ENCODE results near the gene CYP27C1. TPM values are rescaled to one million over a fixed set of nuclear protein-coding genes. Genes with fewer than 3 reads are reported as not detected.
"Not testable (repeated sequence)": the region's sequence is repeated elsewhere in the genome, so short reads cannot be mapped to it uniquely, and the experiment has no call there.

The CYP27C1 gene
- total RNA-seq, 4 donors from 2014 or later = 0.40 TPM; not detected in 3

DNA sequence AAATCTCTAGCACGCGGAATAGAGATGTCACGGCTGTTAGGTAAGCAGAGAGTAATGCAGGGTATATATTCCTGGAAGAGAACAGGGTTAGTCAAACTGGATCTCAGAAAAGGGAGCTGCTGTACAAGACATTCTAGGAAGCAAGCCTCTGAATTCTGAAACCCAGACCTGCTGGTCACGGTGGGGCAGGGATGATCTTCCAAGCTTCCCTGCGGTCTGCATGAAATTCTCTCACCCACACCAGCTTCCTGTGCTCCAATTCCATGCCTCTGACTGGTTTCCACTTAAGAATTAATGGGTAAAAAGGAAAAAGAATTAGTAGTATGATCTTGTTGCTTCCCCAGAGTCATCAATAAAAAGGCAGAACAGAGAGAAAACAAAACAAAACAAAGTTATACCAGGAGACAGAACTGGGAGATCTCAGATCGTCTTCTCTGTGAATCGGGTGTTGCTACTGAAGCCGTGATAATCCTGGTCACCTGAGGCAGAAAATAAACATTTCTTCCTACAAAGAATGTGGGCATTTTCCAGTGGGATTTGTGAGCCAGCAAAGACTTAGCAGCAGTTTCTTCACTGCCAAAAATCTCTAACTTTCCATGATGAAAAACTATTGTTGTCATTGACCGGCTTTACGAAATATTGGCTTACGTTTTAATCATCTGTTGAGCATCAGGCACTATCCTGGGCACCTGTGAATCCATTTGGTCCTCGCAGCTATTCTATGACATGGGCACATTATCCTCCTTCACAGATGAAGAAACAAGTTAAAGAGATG, 5.3 kb upstream of the CYP27C1 start:
- no peak for DNase-seq
- intact Hi-C loops (cut with DNase I) = no loop called here
- Histone ChIP-seq H3K27ac (no peak overlapping the region), H3K27me3 (no peaks in the 10 kb centered on the region), H3K4me1 (peaks cover 4 to 13% of the 10 kb centered on the region in 2 donors), H3K9me3 (no peaks in the 10 kb centered on the region), H3K36me3 (no peaks in the 10 kb centered on the region), H3K4me3 (replicated peaks in 1 of 3) (no peak overlapping the region)
- 65 to 80% methylated on average over 12 of the region's 12 CpGs for WGBS, 2 donors
- TF ChIP-seq POLR2A (IDR thresholded peaks at IDR 0.05) = no peak
- TF ChIP-seq, protein P1, sequence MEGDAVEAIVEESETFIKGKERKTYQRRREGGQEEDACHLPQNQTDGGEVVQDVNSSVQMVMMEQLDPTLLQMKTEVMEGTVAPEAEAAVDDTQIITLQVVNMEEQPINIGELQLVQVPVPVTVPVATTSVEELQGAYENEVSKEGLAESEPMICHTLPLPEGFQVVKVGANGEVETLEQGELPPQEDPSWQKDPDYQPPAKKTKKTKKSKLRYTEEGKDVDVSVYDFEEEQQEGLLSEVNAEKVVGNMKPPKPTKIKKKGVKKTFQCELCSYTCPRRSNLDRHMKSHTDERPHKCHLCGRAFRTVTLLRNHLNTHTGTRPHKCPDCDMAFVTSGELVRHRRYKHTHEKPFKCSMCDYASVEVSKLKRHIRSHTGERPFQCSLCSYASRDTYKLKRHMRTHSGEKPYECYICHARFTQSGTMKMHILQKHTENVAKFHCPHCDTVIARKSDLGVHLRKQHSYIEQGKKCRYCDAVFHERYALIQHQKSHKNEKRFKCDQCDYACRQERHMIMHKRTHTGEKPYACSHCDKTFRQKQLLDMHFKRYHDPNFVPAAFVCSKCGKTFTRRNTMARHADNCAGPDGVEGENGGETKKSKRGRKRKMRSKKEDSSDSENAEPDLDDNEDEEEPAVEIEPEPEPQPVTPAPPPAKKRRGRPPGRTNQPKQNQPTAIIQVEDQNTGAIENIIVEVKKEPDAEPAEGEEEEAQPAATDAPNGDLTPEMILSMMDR (IDR thresholded peaks at IDR 0.05) = no peak

DNA sequence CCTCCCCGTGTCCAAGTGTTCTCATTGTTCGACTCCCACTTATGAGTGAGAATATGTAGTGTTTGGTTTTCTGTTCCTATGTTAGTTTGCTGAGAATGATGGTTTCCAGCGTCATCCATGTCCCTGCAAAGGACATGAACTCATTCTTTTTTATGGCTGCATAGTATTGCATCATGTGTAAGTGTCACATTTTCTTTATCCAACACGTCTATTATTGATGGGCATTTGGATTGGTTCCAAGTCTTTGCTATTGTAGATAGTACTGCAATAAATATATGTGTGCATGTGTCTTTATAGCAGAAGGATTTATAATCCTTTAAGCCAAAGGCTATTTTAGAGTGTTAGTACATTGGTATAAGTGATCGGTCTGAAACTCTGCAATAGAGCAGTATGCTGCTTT, 4.0 kb upstream of the CYP27C1 start:
- peaks cover 11 to 23% of the 10 kb centered on the region in 2 donors for H3K4me1 ChIP-seq
- intact Hi-C loops (cut with DNase I); H3K9me3 ChIP-seq; DNase-seq; H3K36me3 ChIP-seq; H3K27ac ChIP-seq; H3K27me3 ChIP-seq; H3K4me3 ChIP-seq (replicated peaks in 1 of 3): not testable (repeated sequence)
- 73 to 80% methylated on average over 5 of the region's 5 CpGs for WGBS, 2 donors

DNA sequence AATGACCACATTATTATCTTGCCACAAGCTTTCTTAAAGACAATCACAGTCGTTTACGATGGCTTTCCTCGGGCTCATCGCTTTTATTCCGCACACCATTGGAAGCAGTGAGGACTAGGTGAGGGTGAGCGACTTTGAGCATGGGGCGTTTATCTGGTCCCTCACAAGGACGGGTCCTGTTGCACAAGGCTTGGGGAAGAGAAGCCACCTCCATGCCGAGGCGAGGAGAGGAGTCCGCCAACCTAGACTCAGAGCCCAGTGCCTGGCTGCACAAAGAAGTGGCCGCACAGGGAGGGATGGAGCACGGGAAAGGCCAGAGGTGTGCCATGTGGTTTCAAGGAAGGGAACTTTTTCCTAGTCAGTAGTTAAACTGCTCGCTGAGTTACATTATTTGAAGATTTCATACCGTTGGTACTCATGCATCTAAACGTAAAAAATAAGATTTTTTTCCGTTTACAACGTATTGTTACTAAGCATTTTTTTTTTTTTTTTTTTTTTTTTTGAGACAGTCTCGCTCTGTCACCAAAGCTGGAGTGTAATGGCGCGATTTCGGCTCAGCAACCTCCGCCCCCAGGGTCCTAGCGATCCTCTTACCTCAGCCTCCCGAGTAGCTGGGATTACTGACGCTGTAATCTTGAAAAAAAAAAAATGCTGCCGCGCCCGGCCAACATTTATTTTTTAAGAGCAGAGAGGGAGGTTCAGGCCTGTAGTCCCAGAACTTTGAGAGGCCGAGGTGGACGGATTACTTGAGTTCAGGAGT, 849 bp upstream of the CYP27C1 start:
- Histone ChIP-seq H3K27ac (no peak overlapping the region), H3K27me3 (peaks cover 7% of the 10 kb centered on the region), H3K4me3 (replicated peaks in 1 of 3) (no peak overlapping the region), H3K36me3 (no peaks in the 10 kb centered on the region), H3K9me3 (no peaks in the 10 kb centered on the region), H3K4me1 (peaks cover 16 to 23% of the 10 kb centered on the region in 2 donors)
- WGBS, 2 donors = 27 to 33% methylated on average over 31 of the region's 31 CpGs
- TF ChIP-seq, protein P1 (IDR thresholded peaks at IDR 0.05) = no peak
- no peak for TF ChIP-seq POLR2A (IDR thresholded peaks at IDR 0.05)
- peak; percentile 62 to 71 for DNase-seq
- intact Hi-C loops (cut with DNase I) = no loop called here

DNA sequence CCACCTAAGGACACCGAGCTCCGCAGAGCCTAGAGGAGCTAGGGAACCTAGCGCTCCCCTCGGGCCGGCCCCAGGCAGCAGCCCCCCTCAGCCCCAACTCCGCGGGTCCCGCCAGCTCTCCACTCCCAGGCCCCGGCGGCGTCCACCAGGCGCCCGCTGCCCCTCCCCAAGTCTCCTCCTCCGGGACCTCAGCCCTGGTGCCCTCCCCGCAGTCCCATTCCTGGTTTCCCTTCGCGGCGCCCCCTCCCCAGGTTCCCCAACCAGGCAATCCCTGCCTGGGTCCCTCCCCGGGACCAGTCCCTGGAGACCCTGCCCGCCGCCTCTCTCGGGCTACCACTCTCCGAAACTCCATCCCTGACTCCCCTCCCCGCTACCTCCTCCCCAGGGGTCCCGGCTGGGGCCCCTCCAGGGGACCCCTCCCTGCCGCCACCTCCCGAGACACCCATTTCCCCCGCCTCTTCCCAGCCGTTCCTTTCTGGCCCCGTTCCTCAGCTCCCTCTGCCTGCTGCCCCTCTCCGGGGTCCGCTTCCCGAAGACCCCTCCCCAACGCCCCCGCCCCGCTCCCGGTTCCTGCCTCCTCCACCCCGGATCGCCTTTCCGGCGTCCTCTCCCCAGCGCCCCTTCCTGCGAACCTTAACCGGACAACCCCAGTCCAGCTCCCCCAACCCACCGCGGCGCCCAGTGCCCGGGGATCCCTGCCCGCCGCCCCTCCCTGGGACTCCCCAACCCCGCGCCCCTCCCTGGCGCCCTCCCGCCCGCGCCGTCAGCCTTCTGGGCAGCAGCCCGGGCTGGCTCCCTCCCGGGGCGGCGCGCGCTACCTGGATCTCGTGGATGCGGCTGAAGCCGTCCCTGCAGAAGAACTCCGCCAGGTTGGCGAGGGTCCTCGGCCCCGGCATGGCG, 678 bp downstream of the CYP27C1 start:
- TF ChIP-seq POLR2A (IDR thresholded peaks at IDR 0.05) = no peak
- TF ChIP-seq, protein P1 (IDR thresholded peaks at IDR 0.05) = no peak
- DNase-seq = peak; percentile 5 to 6
- H3K27me3 ChIP-seq = peaks cover 7% of the 10 kb centered on the region
- intact Hi-C loops (cut with DNase I) = no loop called here
- H3K9me3 ChIP-seq = no peaks in the 10 kb centered on the region
- no peak overlapping the region for H3K27ac ChIP-seq
- 1 to 3% methylated on average over 34 to 40 of the region's 71 CpGs for WGBS, 2 donors
- H3K4me3 ChIP-seq (replicated peaks in 1 of 3) = peak overlapping the region in 2 of 3 donors; percentile 10 to 38
- no peaks in the 10 kb centered on the region for H3K36me3 ChIP-seq
- peaks cover 16 to 23% of the 10 kb centered on the region in 2 donors for H3K4me1 ChIP-seq

DNA sequence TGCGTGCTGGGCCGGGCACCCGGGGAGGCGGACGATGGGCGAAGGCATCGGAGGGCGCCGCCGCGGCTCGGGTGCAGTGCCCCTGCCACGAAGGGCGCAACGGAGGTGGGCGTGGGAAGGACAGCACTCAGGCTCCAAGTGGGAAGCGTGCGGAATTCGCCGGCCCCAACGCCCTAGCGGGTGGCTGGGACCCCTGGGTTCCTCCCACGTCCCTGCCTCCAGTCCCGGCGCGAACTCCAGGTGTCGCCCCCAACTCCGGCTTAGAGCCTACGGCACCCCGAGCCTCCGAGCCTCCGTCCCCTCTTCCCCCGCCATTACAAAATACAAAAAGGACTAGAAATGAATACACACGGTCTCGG, 1.3 kb downstream of the CYP27C1 start:
- no peaks in the 10 kb centered on the region for H3K9me3 ChIP-seq
- DNase-seq = no peak
- H3K4me1 ChIP-seq = peaks cover 16 to 23% of the 10 kb centered on the region in 2 donors
- peak overlapping the region in 1 of 3 donors; percentile 38 for H3K4me3 ChIP-seq (replicated peaks in 1 of 3)
- intact Hi-C loops (cut with DNase I) = no loop called here
- H3K27ac ChIP-seq = no peak overlapping the region
- H3K27me3 ChIP-seq = peaks cover 7% of the 10 kb centered on the region
- no peak for TF ChIP-seq POLR2A (IDR thresholded peaks at IDR 0.05)
- TF ChIP-seq, protein P1 (IDR thresholded peaks at IDR 0.05) = no peak
- H3K36me3 ChIP-seq = no peaks in the 10 kb centered on the region
- WGBS, 2 donors = 4 to 6% methylated on average over 15 to 25 of the region's 35 CpGs

All from thyroid gland (tissue), 4 donors.